HG02870 (cell line): Measurements from ENCODE around the gene FHIP1B.
A peak's percentile ranks its signal among the peaks of the same experiment; 100 is the strongest.

Experiments used
- ATAC-seq: cut with Tn5 transposase; IDR thresholded peaks from one replicate; pipeline ENCODE4 v1.9.1; 2021; ENCODE audit warnings: mild to moderate bottlenecking, moderate library complexity; ENCODE audit not compliant: unreplicated experiment

The FHIP1B gene

DNA sequence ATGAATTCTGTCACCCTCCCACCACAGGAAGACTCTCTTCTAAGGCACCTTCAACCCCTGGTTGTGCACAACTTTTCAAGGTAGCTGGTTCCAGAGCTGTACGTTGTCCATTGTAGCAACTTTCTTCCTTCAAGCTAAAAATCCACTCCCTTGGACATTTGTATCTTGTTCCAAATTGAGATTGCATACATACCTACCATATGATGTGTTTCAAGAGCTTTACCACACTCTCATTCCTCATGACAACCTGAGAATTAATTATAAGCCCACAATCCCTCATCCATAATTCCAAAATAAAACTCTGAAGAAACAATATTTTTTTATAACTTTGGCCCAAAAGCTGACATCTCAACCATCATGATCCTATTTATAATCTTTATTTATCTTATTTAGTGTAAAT, 32.4 kb downstream of the FHIP1B start:
- ATAC-seq = no peak

DNA sequence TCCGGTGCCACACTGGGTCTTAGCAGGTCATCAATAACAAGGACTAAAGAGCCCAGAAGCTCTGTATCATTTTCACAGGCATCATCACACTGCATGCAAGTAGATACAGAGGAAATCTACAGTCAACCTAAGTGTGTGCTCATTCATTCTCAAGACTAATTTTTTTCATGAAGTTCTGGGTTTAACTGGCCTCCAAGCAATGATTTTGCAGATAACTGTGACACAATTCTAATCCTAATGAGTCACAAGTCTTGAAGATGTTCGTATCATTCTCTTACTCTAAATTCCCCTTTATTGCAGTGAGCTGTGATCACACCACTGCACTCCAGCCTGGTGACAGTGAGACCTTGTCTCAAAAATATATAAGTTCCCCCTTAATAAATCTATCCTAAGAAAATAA, 33.0 kb downstream of the FHIP1B start:
- ATAC-seq = no peak

DNA sequence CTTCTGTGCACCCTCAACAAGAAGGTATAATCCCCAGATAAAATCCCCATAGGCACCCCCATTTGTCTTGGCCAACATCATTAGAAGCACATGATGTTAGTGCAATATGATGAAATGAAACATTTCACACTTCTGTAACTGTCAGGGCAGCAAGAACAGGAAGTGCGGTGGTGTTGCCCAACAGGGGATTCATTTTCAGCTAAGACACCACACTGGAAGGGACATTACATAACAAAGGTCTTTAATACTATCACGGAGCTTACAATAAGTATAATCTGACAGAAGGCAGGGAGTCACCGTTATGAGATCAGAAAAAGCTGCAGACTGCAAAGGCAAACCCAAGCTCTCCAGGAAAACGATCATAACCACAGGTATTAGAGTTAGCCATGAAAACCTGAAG, 33.5 kb downstream of the FHIP1B start:
- ATAC-seq = no peak

- no peak for ATAC-seq
These were observed 35.1 kb downstream of the FHIP1B start, which contains the start of gene OR52W1 for GRCh38 chr11:6199174-6199810. Gene OR52W1 (plus strand): TSS chr11:6199224. CDS start chr11:6199224, 0 bp downstream.

DNA sequence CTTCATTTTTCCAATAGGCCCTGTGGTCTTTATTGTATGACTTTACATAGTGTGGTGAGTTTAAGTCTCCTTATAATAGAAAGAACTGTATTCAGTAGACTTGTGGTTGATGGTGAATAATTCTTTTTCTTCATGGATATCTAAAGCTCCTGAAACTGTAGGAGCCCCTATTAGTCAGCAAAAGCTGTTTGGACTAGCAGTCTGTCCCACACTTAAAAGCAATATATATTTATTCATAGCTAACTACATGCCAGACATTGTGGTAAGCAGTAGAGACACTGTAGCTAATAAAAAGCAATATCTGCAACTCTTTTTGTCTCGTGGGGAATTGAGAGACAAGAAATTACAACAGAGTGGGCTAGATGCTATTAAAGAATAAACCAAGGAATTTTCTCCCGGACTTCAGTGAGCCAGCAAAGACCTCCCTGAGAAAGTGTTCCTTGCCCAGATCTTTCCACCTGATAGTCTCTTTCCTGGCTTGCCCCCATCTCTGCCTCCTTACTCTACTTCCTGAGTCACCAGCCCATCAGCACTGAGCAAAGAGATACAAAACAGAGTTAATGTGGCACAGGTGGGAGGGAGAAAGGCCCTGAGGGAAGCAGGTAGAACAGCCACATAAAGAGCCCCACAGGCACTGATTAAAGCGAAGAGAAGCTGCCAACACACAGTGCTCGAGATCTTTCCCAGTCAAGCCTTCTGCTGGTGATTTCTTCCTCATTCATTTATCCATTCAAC, 36.8 kb downstream of the FHIP1B start:
- ATAC-seq = no peak

DNA sequence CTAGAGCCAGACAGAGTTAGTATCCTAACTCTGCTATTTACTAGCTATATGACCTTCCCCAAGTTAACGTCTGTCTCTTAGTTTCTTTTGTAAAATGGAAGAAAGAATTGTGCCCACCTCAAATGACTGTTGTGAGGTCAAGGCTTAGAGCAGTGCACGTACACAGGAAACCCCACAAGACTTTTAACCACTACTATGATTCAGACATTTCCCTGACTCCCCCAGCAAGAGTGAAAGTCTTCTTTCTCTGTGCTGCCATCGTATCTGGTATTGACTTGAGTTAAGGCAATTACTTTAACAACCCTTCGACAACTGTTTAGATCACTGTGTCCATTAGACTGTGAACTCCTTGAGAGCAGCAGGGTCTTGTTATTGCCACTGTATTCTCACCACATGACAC, 38.0 kb downstream of the FHIP1B start:
- ATAC-seq = peak; percentile 54

GRCh38 chr11:6194065-6194581, 40.3 kb downstream of the FHIP1B start:
- no peak for ATAC-seq

DNA sequence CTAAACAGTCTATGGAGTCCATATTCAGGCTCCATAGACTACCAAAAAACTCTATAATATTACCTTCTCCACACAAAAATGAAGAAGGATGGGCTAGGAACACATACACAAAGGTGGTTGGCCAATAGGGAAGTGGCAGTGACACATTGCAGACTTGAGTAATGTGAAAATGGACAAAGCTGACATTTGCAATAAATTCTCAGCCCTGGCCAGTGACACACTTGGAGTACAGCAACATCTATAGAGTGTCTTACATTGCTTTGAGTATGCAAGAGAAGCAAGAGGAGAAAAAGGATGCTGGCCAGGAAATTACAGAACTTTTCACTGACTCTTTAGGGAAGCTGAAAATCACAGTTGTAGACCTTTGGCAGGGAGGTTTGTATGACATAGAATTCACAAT, 42.7 kb downstream of the FHIP1B start:
- no peak for ATAC-seq

- ATAC-seq = no peak
These were observed 59.0 kb downstream of the FHIP1B start for GRCh38 chr11:6175440-6175839.

DNA sequence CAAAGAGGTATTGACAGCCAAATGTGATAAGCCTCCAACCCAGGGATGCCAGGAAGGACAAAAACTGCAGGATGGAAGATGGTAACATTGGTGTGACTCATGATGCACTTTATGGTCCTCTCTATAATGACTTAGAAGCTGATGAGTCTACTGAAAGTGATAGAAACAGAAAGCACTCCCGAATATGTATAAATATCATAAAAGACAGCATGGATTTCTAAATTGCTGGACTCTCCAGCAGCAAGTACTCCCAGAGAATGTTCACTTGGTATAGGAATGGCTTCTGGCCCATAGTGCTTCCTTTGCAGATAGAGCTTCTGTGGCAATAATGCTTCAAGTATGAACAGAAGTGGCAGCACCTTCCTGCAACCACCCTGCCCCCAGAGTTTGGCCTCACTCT, 64.2 kb downstream of the FHIP1B start, which contains the start of gene OR52B2:
TSS of gene OR52B2 (minus strand) at position 101 of the 400 bp plus-strand sequence. CDS start at position 101, 0 bp downstream.
- no peak for ATAC-seq
